AG04449 (cell line): ENCODE measurements around the gene NSUN7.

Source experiments
- CTCF ChIA-PET: fragments of 350-600 bp; formaldehyde crosslinking; extraction: SDS; loops from one replicate; lab custom pipeline; 2021; ENCODE audit warnings: antibody characterized with exemption; lab: Yijun Ruan, JAX
- POLR2A ChIA-PET: fragments of 400-600, 350-600 bp; formaldehyde crosslinking; extraction: SDS; loops from one replicate; lab custom pipeline; 2020; ENCODE audit warnings: antibody characterized with exemption, inconsistent platforms; lab: Yijun Ruan, JAX
- DNase-seq: peaks from one replicate; pipeline ENCODE4 v3.0.0-alpha.2; 2010; ENCODE audit warnings: low read depth, low spot score
- H3K4me3 ChIP-seq: 2 replicates; pipeline ENCODE4 v1.5.1; 2011; ENCODE audit warnings: low read depth, mild to moderate bottlenecking, control low read depth, low read length
- TF ChIP-seq, protein P1 (sequence below): IDR thresholded peaks from one replicate; pipeline ENCODE4 v1.5.1; 2011; ENCODE audit warnings: mild to moderate bottlenecking, moderate library complexity, low read length, control low read depth, inconsistent platforms; ENCODE audit not compliant: insufficient read depth; ENCODE audit errors: missing control alignments

Gene NSUN7

GRCh38 chr4:40789031-40789430, 39.3 kb downstream of the NSUN7 start:
- ChIA-PET POLR2A (no interaction called here), CTCF (no interaction called here)
- TF ChIP-seq, protein P1, sequence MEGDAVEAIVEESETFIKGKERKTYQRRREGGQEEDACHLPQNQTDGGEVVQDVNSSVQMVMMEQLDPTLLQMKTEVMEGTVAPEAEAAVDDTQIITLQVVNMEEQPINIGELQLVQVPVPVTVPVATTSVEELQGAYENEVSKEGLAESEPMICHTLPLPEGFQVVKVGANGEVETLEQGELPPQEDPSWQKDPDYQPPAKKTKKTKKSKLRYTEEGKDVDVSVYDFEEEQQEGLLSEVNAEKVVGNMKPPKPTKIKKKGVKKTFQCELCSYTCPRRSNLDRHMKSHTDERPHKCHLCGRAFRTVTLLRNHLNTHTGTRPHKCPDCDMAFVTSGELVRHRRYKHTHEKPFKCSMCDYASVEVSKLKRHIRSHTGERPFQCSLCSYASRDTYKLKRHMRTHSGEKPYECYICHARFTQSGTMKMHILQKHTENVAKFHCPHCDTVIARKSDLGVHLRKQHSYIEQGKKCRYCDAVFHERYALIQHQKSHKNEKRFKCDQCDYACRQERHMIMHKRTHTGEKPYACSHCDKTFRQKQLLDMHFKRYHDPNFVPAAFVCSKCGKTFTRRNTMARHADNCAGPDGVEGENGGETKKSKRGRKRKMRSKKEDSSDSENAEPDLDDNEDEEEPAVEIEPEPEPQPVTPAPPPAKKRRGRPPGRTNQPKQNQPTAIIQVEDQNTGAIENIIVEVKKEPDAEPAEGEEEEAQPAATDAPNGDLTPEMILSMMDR: no peak
- H3K4me3 ChIP-seq: no peak overlapping the region
- DNase-seq: no peak

DNA sequence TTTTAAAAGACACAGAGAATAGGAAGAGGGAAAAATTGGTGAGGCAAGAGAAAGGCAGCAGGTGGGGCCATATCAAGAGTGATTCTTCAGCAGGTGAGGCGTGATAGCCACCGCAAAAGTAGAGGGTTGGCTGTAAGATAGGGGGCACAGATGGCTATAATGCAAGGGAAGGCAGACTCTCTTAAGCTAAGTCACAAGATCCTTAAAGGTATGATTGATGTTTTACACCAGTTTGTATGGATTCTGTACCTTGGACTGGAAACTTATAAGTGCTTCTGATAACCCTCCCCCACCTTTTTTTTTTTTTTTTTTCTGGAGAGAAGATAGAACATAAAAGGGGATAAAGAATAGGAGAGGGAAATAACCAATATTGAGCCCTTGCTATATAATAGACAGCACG, 40.0 kb downstream of the NSUN7 start:
- ChIA-PET POLR2A (no interaction called here), CTCF (no interaction called here)
- TF ChIP-seq, protein P1: no peak
- DNase-seq: no peak
- no peak overlapping the region for H3K4me3 ChIP-seq

DNA sequence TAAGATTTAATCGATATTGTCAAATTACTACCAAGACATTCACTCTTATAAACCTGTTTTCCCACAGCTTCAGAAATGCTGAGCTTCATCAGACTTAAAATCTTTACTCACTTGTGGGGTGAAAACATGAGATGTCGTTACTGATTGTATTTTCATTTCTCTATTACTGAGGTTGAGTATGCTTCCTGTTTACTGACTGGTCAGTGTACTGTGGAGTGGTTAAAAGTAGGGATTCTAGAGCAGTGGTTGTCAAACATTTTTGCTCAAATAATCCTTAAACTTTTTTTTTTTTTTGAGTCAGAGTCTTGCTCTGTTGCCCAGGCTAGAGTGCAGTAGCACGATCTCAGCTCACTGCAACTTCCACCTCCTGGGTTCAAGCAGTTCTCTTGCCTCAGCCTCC, 50.3 kb downstream of the NSUN7 start:
- ChIA-PET CTCF (no interaction called here), POLR2A (no interaction called here)
- H3K4me3 ChIP-seq: no peak overlapping the region
- no peak for DNase-seq
- TF ChIP-seq, protein P1: no peak

DNA sequence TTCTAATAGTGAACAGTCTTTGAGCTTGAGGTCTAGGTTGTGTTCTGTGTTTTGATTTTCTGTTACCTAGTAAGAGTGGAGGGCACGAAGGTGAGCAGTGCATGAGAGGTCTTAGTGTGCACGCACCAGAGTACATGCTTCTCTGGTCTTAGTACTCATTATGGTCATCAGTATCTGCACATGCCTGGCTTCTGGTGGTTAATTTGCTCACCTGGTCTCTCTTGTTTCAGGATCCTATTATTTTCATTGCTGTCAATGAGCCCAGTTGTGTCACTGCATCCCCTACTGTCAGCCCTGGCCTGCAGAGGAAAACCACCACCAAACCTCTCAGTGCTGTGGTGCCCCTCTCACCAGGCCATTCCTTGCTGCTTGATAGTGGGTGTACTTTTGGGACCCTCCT, 54.8 kb downstream of the NSUN7 start:
- ChIA-PET POLR2A (no interaction called here), CTCF (interaction anchor here (1.0 kb wide), 1 partner anchor 36 kb away, joined by 5 read pairs; no protein-coding TSS in a partner anchor)
- TF ChIP-seq, protein P1: no peak
- no peak overlapping the region for H3K4me3 ChIP-seq
- no peak for DNase-seq

DNA sequence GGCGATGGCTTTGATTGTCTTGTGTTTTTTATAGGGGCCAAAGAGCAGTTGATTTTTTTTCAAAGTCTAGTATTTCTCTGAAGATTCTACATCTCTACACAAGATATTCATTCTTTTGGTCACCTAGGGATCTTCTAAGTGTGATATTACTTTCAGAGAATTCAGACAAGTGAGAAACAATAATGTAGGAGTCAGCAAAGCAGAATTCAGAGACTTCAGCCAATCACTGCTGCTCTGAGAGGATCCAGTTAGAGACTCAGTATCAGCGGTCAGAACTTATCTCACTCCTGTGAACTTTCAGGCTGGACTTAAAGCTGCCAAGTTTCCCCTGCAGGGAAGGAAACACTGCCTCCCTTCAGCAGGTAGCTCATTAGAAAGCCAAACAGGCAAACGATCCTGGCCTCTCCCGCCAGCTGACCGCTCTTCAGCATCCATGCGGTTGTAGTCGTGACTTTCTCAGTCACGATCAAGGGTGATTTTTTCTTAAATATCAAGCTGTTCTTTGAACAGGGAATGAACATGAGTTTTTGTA, 59.2 kb downstream of the NSUN7 start:
- H3K4me3 ChIP-seq: no peak overlapping the region
- ChIA-PET POLR2A (no interaction called here), CTCF (interaction anchor here (1.0 to 1.4 kb wide), 2 partner anchors 32 to 89 kb away, joined by 3 to 4 read pairs; no protein-coding TSS in a partner anchor)
- DNase-seq: no peak
- TF ChIP-seq, protein P1: no peak

- ChIA-PET POLR2A (no interaction called here), CTCF (interaction anchor here (1.1 to 1.4 kb wide), 2 partner anchors 28 to 86 kb away, joined by 3 to 4 read pairs; no protein-coding TSS in a partner anchor)
- no peak overlapping the region for H3K4me3 ChIP-seq
- TF ChIP-seq, protein P1: no peak
- DNase-seq: no peak
Measured at GRCh38 chr4:40811956-40812355, 62.2 kb downstream of the NSUN7 start.
